ENCODE measurements around the gene TSC22D2.
"Not testable (repeated sequence)": the region's sequence is repeated elsewhere in the genome, so short reads cannot be mapped to it uniquely, and the experiment has no call there.

Gene TSC22D2

DNA sequence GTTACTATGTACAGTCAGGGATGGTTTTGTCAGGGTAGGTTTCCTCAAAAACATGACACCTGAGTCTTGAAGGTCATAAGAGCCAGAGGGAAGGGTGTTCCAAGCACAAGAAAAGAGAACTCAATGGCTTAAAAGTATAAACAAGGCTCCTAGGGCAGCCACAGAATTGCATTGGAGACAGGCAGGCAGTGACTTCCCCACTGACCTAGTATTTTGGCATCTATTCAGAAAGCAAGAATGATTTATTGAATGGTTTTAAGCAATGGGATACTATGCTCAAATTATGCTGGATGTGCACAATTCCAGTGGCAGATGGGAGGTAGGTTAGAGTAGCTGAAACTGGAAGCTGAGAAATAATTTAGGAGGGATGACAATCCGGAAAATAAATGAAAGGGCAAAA, 54.0 kb downstream of the TSC22D2 start:
- no peaks in the 10 kb centered on the region for H3K9me3 ChIP-seq (ENCODE audit: low read depth, low read length)
- DNase-seq (ENCODE audit: low read depth, low spot score), result no peak
- H3K36me3 ChIP-seq (ENCODE audit: insufficient read depth, low read length), result peaks cover 31% of the 10 kb centered on the region
- H3K4me3 ChIP-seq, result no peak overlapping the region
- no peak overlapping the region for H3K27ac ChIP-seq
- no peak overlapping the region for H3K9ac ChIP-seq (ENCODE audit: insufficient read length)
- TF ChIP-seq FOXP2 (optimal IDR thresholded peaks at IDR 0.05; ENCODE audit: control extremely low read depth, extremely low read length, insufficient read depth) (no peak), EZH2 (IDR thresholded peaks at IDR 0.05) (no peak), POLR2AphosphoS5 (IDR thresholded peaks at IDR 0.05; ENCODE audit: borderline replicate concordance, low read depth, low read length) (no peak)

DNA sequence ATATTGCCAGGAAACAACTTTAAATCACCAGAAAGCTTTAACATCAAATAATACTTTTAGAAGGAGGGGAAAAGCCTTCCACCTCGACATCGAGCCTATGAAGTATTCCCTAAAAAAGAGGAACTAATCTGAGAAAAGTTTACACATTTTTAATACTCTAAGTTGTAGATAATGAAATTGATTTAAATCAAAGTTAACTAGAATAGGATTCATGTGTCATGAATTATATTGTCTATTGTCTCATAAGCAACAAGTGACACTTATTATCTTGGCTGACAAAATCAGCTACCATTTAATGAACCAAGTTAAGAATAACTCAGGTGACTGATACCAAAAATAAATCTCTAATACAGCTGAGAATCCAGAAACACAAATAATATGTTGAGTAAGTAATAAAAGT, 56.6 kb downstream of the TSC22D2 start:
- H3K9ac ChIP-seq (ENCODE audit: insufficient read length), result no peak overlapping the region
- DNase-seq (ENCODE audit: low read depth, low spot score), result no peak
- H3K27ac ChIP-seq, result no peak overlapping the region
- H3K9me3 ChIP-seq (ENCODE audit: low read depth, low read length), result no peaks in the 10 kb centered on the region
- H3K4me3 ChIP-seq, result no peak overlapping the region
- peaks cover 6% of the 10 kb centered on the region; the same call in 1 of the 2 replicates for H3K36me3 ChIP-seq (ENCODE audit: insufficient read depth, low read length)
- TF ChIP-seq POLR2AphosphoS5 (IDR thresholded peaks at IDR 0.05; ENCODE audit: borderline replicate concordance, low read depth, low read length), result no peak
- TF ChIP-seq EZH2 (IDR thresholded peaks at IDR 0.05), result no peak
- no peak for TF ChIP-seq FOXP2 (optimal IDR thresholded peaks at IDR 0.05; ENCODE audit: control extremely low read depth, extremely low read length, insufficient read depth)

- no peak overlapping the region for H3K9ac ChIP-seq (ENCODE audit: insufficient read length)
- no peak overlapping the region for H3K4me3 ChIP-seq
- DNase-seq (ENCODE audit: low read depth, low spot score), result no peak
- H3K27ac ChIP-seq, result no peak overlapping the region
- H3K36me3 ChIP-seq (ENCODE audit: insufficient read depth, low read length), result no peaks in the 10 kb centered on the region
- no peak for TF ChIP-seq POLR2AphosphoS5 (IDR thresholded peaks at IDR 0.05; ENCODE audit: borderline replicate concordance, low read depth, low read length)
- no peak for TF ChIP-seq EZH2 (IDR thresholded peaks at IDR 0.05)
- no peak for TF ChIP-seq FOXP2 (optimal IDR thresholded peaks at IDR 0.05; ENCODE audit: control extremely low read depth, extremely low read length, insufficient read depth)
- H3K9me3 ChIP-seq (ENCODE audit: low read depth, low read length), result no peaks in the 10 kb centered on the region
Measured at GRCh38 chr3:150467381-150467780, 59.3 kb downstream of the TSC22D2 start.

GRCh38 chr3:150469031-150469930, 61.2 kb downstream of the TSC22D2 start:
- H3K9ac ChIP-seq (ENCODE audit: insufficient read length), result no peak overlapping the region

DNA sequence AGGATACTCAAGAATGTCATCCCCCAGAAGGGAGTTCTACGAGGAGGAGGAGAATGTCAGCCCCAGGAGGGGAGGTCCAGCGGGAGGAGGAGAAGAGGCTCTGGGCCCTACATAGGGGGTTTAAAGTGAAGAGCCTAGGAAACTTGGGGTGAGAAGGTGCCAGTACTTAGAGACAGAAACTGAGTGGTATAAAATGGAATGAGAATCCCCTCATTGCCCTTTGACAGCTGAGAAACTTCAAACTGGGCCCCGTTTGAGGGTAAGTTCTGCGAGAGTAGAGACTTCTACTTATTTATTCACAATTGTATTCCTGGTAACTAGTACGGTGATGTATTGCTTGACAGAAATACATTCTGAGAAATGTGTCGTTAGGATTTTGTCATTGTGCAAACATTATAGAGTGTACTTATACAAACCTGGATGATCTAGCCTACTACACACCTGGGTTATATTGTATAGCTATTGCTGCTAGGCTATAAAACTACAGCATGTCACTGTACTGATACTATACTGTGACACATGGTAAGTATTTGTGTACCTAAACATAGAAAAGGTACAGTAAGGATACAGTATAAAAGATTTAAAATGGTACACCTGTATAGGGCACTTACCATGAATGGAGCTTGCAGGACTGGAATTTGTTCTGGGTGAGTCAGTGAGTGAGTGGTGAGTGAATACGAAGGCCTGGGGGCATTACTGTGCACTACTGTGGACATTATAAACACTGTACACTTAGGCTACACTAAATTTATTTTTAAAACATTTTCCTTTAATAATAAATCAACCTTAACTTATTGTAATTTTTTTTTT, 62.0 kb downstream of the TSC22D2 start:
- no peak for DNase-seq (ENCODE audit: low read depth, low spot score)
- H3K27ac ChIP-seq, result no peak overlapping the region
- H3K4me3 ChIP-seq, result no peak overlapping the region
- H3K36me3 ChIP-seq (ENCODE audit: insufficient read depth, low read length), result no peaks in the 10 kb centered on the region
- no peaks in the 10 kb centered on the region for H3K9me3 ChIP-seq (ENCODE audit: low read depth, low read length)
- TF ChIP-seq POLR2AphosphoS5 (IDR thresholded peaks at IDR 0.05; ENCODE audit: borderline replicate concordance, low read depth, low read length) (no peak), FOXP2 (optimal IDR thresholded peaks at IDR 0.05; ENCODE audit: control extremely low read depth, extremely low read length, insufficient read depth) (no peak), EZH2 (IDR thresholded peaks at IDR 0.05) (no peak)
- no peak overlapping the region for H3K9ac ChIP-seq (ENCODE audit: insufficient read length)

More at GRCh38 chr3:150469031-150469930, 61.2 kb downstream of the TSC22D2 start:
- 0 out of 2 replicates have a peak overlapping the region, but pooled peaks have one; percentile 23 for H3K27ac ChIP-seq
- H3K4me3 ChIP-seq, result no peak overlapping the region
- H3K36me3 ChIP-seq (ENCODE audit: insufficient read depth, low read length), result no peaks in the 10 kb centered on the region
- no peaks in the 10 kb centered on the region for H3K9me3 ChIP-seq (ENCODE audit: low read depth, low read length)
- DNase-seq (ENCODE audit: low read depth, low spot score), result no peak
- no peak for TF ChIP-seq FOXP2 (optimal IDR thresholded peaks at IDR 0.05; ENCODE audit: control extremely low read depth, extremely low read length, insufficient read depth)
- no peak for TF ChIP-seq POLR2AphosphoS5 (IDR thresholded peaks at IDR 0.05; ENCODE audit: borderline replicate concordance, low read depth, low read length)
- TF ChIP-seq EZH2 (IDR thresholded peaks at IDR 0.05), result no peak

DNA sequence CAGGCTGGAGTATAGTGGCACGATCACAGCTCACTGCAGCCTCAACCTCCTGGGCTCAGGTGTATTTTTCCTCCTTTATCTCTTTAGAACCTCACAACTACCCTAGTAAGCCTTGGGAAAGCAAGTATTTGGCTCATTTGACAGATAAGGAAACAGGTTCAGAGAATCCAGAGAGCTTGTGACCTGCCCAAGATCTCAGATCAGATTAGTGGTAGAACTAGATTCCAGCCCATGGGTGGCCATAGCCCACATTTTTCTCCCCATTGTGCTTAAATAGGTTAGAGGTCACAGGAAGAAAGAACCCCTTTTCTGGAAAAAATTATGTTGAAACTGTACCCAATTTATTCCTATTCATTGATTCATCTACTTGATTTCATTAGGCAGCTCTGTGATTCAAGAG, 64.3 kb downstream of the TSC22D2 start:
- no peaks in the 10 kb centered on the region for H3K36me3 ChIP-seq (ENCODE audit: insufficient read depth, low read length)
- TF ChIP-seq POLR2AphosphoS5 (IDR thresholded peaks at IDR 0.05; ENCODE audit: borderline replicate concordance, low read depth, low read length) (no peak), EZH2 (IDR thresholded peaks at IDR 0.05) (no peak), FOXP2 (optimal IDR thresholded peaks at IDR 0.05; ENCODE audit: control extremely low read depth, extremely low read length, insufficient read depth) (no peak)
- peaks cover 3% of the 10 kb centered on the region; the same call in 1 of the 2 replicates for H3K9me3 ChIP-seq (ENCODE audit: low read depth, low read length)
- no peak overlapping the region for H3K4me3 ChIP-seq
- H3K27ac ChIP-seq, result no peak overlapping the region
- DNase-seq (ENCODE audit: low read depth, low spot score), result no peak
- no peak overlapping the region for H3K9ac ChIP-seq (ENCODE audit: insufficient read length)

DNA sequence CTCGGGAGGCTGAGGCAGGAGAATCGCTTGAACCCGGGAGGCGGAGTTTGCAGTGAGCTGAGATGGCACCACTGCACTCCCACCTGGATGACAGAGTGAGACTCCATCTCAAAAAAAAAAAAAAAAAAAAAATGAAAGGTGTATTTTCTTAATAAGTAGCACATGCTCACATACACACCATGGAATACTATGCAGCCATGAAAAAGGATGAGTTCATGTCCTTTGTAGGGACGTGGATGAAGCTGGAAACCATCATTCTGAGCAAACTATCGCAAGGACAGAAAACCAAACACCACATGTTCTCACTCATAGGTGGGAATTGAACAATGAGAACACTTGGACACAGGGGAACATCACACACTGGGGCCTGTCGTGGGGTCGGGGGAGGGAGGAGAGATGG, 65.1 kb downstream of the TSC22D2 start:
- not testable (repeated sequence) for H3K36me3 ChIP-seq (ENCODE audit: insufficient read depth, low read length); H3K4me3 ChIP-seq; H3K9ac ChIP-seq (ENCODE audit: insufficient read length); H3K9me3 ChIP-seq (ENCODE audit: low read depth, low read length); DNase-seq (ENCODE audit: low read depth, low spot score); H3K27ac ChIP-seq

DNA sequence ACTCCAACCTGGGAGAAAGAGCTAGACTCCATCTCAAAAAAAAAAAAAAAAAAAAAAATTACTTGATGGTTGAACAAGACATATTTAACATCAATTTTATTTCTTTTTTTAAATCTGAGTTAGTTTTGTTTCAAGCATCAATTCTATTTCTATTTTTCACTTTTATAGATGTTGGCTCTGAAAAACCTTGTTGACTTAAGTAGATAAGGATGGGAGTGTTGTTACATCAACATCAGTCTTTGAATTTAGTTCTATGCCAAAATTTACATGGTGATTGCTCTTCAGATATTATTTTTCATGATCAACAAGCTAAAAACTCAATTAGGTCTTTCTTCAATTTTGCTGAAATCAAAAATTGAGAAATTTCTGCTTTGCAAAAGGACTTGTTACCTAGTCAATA, 71.3 kb downstream of the TSC22D2 start:
- no peak for DNase-seq (ENCODE audit: low read depth, low spot score)
- no peak overlapping the region for H3K27ac ChIP-seq
- H3K9me3 ChIP-seq (ENCODE audit: low read depth, low read length), result peaks cover 8% of the 10 kb centered on the region; the same call in 1 of the 2 replicates
- TF ChIP-seq EZH2 (IDR thresholded peaks at IDR 0.05), result no peak
- no peak overlapping the region for H3K9ac ChIP-seq (ENCODE audit: insufficient read length)
- H3K4me3 ChIP-seq, result no peak overlapping the region
- H3K36me3 ChIP-seq (ENCODE audit: insufficient read depth, low read length), result no peaks in the 10 kb centered on the region
